HG03103 (cell line): ENCODE results near the gene CTNNAL1.

Source experiments
- ATAC-seq: cut with Tn5 transposase; IDR thresholded peaks from one replicate; pipeline ENCODE4 v1.9.1; 2021; ENCODE audit warnings: low read depth; ENCODE audit not compliant: unreplicated experiment

Gene CTNNAL1

GRCh38 chr9:108894225-108894997 is 118.9 kb downstream of the CTNNAL1 start:
- no peak for ATAC-seq
